Endothelial cell (in vitro differentiated cells): ENCODE data around the gene KDSR. TPM values are rescaled to one million over a fixed set of nuclear protein-coding genes. Genes with fewer than 3 reads are reported as not detected.

Source experiments
- DNase-seq: peaks from one replicate; pipeline ENCODE4 v3.0.0; 2021; ENCODE audit warnings: low spot score
- H3K27ac Mint-ChIP-seq: one replicate; pipeline ENCODE4 v1.8.0; 2021; ENCODE audit warnings: mixed read lengths, inconsistent platforms; ENCODE audit not compliant: unreplicated experiment
- H3K27me3 Mint-ChIP-seq: one replicate; pipeline ENCODE4 v1.8.0; 2021; ENCODE audit warnings: mild to moderate bottlenecking, moderate library complexity, mixed read lengths, inconsistent platforms; ENCODE audit not compliant: unreplicated experiment
- H3K36me3 Mint-ChIP-seq: one replicate; pipeline ENCODE4 v1.8.0; 2021; ENCODE audit warnings: mild to moderate bottlenecking, low read depth, mixed read lengths, inconsistent platforms; ENCODE audit not compliant: unreplicated experiment
- H3K4me1 Mint-ChIP-seq: one replicate; pipeline ENCODE4 v1.8.0; 2021; ENCODE audit warnings: mild to moderate bottlenecking, mixed read lengths, inconsistent platforms; ENCODE audit not compliant: unreplicated experiment
- H3K4me3 Mint-ChIP-seq: one replicate; pipeline ENCODE4 v1.8.0; 2021; ENCODE audit warnings: mild to moderate bottlenecking, mixed read lengths, inconsistent platforms; ENCODE audit not compliant: unreplicated experiment
- H3K9me3 Mint-ChIP-seq: one replicate; pipeline ENCODE4 v1.8.0; 2021; ENCODE audit warnings: mixed read lengths, inconsistent platforms; ENCODE audit not compliant: unreplicated experiment
- CTCF ChIP-seq: fragments of 200-600 bp; sonication (generic); IDR thresholded peaks from one replicate; pipeline ENCODE4 v1.5.0; 2021; ENCODE audit warnings: antibody characterized with exemption; ENCODE audit not compliant: unreplicated experiment
- total RNA-seq: library from RNA; stranded (reverse); fragmentation: NEBNext Ultra II Directional; extraction: Animal tissue kit (Norgen Biotek cat#: 25700); gene quantifications from one replicate; pipeline ENCODE4 v1.2.1, GENCODE V29; 2021; ENCODE audit not compliant: unreplicated experiment

The KDSR gene
- total RNA-seq, 1 donor from 2014 or later = 23.9 TPM

- no peaks in the 10 kb centered on the region for H3K9me3 Mint-ChIP-seq
Observed at GRCh38 chr18:63284173-63284799, 82.7 kb downstream of the KDSR start.

GRCh38 chr18:63283305-63284094 lies 83.5 kb downstream of the KDSR start:
- no peak for TF ChIP-seq CTCF
- H3K36me3 Mint-ChIP-seq = no peaks in the 10 kb centered on the region
- H3K27me3 Mint-ChIP-seq = peaks cover 3% of the 10 kb centered on the region
- no peak for DNase-seq
- H3K9me3 Mint-ChIP-seq = no peaks in the 10 kb centered on the region
- H3K4me3 Mint-ChIP-seq = no peak overlapping the region
- peaks cover 3% of the 10 kb centered on the region for H3K4me1 Mint-ChIP-seq
- no peak overlapping the region for H3K27ac Mint-ChIP-seq

More at GRCh38 chr18:63284173-63284799, 82.7 kb downstream of the KDSR start:
- Mint-ChIP-seq H3K4me1 (peaks cover 3% of the 10 kb centered on the region), H3K36me3 (no peaks in the 10 kb centered on the region), H3K4me3 (no peak overlapping the region), H3K27ac (no peak overlapping the region), H3K27me3 (peaks cover 3% of the 10 kb centered on the region)
- no peak for DNase-seq
- no peak for TF ChIP-seq CTCF

GRCh38 chr18:63282793-63283192 lies 84.2 kb downstream of the KDSR start:
- no peak for TF ChIP-seq CTCF
- Mint-ChIP-seq H3K36me3 (no peaks in the 10 kb centered on the region), H3K27me3 (peaks cover 3% of the 10 kb centered on the region)

More at GRCh38 chr18:63282793-63283192, 84.2 kb downstream of the KDSR start:
- H3K27ac Mint-ChIP-seq = no peak overlapping the region
- no peak for DNase-seq
- H3K4me1 Mint-ChIP-seq = peaks cover 3% of the 10 kb centered on the region
- H3K9me3 Mint-ChIP-seq = no peaks in the 10 kb centered on the region
- H3K4me3 Mint-ChIP-seq = no peak overlapping the region

Other genes with a start within 250 kb of the KDSR start
- gene BCL2, start 47.4 kb downstream of the KDSR start, total RNA-seq = 9.2 TPM
- gene VPS4B, start 55.3 kb upstream of the KDSR start, total RNA-seq = 43.1 TPM
- not detected for gene SERPINB5, start 109.8 kb upstream of the KDSR start, total RNA-seq
- gene SERPINB12, start 175.2 kb upstream of the KDSR start, total RNA-seq = not detected
- gene SERPINB13, start 220.1 kb upstream of the KDSR start, total RNA-seq = not detected